VCaP (cell line): ENCODE measurements around the gene OTOP1.
"Not testable (repeated sequence)": the region's sequence is repeated elsewhere in the genome, so short reads cannot be mapped to it uniquely, and the experiment has no call there.

Experiments used
- H3K27ac ChIP-seq: fragments of 450-650 bp; 2 replicates; pipeline ENCODE4 v1.5.1; 2017
- CTCF ChIP-seq: fragments of 450-650 bp; conservative IDR thresholded peaks from 2 replicates; pipeline ENCODE4 v1.5.1; 2017; ENCODE audit warnings: mild to moderate bottlenecking, moderate library complexity

The OTOP1 gene

GRCh38 chr4:4248885-4249203, 22.1 kb upstream of the OTOP1 start:
- peak overlapping the region; percentile 92 for H3K27ac ChIP-seq
- TF ChIP-seq CTCF: no peak

- no peak for TF ChIP-seq CTCF
- H3K27ac ChIP-seq: peak within 1 kb of the TSS; percentile 92
These were observed 21.5 kb upstream of the OTOP1 start, which contains the start of gene TMEM128 for GRCh38 chr4:4248029-4248884. Gene TMEM128 (minus strand): TSS chr4:4248223. CDS start chr4:4248202, 21 bp downstream.

GRCh38 chr4:4247696-4248028, 20.9 kb upstream of the OTOP1 start:
- H3K27ac ChIP-seq: peak overlapping the region; percentile 92
- no peak for TF ChIP-seq CTCF

GRCh38 chr4:4245172-4245571, 18.4 kb upstream of the OTOP1 start:
- no peak for TF ChIP-seq CTCF
- H3K27ac ChIP-seq: no peak overlapping the region

- H3K27ac ChIP-seq: not testable (repeated sequence)
These were observed 12.8 kb upstream of the OTOP1 start for GRCh38 chr4:4239551-4239950.

GRCh38 chr4:4233610-4234009, 6.9 kb upstream of the OTOP1 start:
- no peak for TF ChIP-seq CTCF
- H3K27ac ChIP-seq: no peak overlapping the region

- no peak overlapping the region for H3K27ac ChIP-seq
- no peak for TF ChIP-seq CTCF
These were observed 1.6 kb upstream of the OTOP1 start for GRCh38 chr4:4228356-4228668.

GRCh38 chr4:4227510-4228355, 1.0 kb upstream of the OTOP1 start:
- TF ChIP-seq CTCF: no peak
- no peak overlapping the region for H3K27ac ChIP-seq
